Measurements from ENCODE around the gene SMC4. TPM values are rescaled to one million over a fixed set of nuclear protein-coding genes. Genes with fewer than 3 reads are reported as not detected.

SMC4 gene
- total and polyA plus RNA-seq, 2 of the 13 experiments (the other 11 are each of a cell fraction or from before 2014, with no cell fraction given) = 19.2 to 74.3 TPM

DNA sequence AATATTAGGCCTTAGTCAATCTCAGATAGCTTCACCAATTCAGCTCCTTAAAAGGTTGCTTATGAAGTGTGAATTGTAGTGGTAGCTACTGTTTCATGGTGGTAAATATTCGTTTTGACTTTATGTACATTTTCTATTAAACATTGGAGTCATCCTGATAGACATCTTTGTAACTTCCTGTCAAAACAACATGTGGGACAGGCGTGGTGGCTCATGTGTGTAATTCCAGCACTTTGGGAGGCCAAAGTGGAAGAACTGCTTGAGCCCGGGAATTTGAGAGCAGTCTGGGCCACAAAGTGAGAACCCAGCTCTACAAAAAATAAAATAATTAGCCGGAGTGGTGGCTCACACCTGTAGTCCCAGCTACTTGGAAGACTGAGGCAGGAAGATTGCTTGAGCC is 52.2 kb downstream of the SMC4 start:
- no peak for FAIRE-seq
- H3K4me3 ChIP-seq (replicated peaks in 1 of 3; ENCODE audit: insufficient read depth in 1 of 3, low read depth in 2 of 3, low read length in 3 of 3) = no peak overlapping the region
- in situ Hi-C loops (cut with HindIII; ENCODE audit: extremely low pct_ligation_motif_present, low pct_unique_long_range_greater_than_20kb) (no loop called here), intact Hi-C loops (cut with micrococcal nuclease; ENCODE audit: unreplicated experiment) (no loop called here)
- no peaks in the 10 kb centered on the region; a peak in 2 of 5 replicates for H3K27me3 ChIP-seq (ENCODE audit: control insufficient read depth in 1 of 2, insufficient read depth in 2 of 2, low read length in 2 of 2)
- H3K9ac ChIP-seq (ENCODE audit: insufficient read depth, low read depth, low read length) = no peak overlapping the region
- WGBS (ENCODE audit: low lambda C conversion rate) = 49% methylated on average over 4 of the region's 4 CpGs
- H2AFZ ChIP-seq (ENCODE audit: low read length) = no peak overlapping the region
- BruUV-seq (replicated peaks) = no TSS peak
- DNase-seq (ENCODE audit: low spot score) = no peak
- H4K20me1 ChIP-seq (ENCODE audit: insufficient read depth, low read length) = no peaks in the 10 kb centered on the region
- H3K9me3 ChIP-seq (ENCODE audit: low read length) = no peaks in the 10 kb centered on the region
- ChIA-PET CTCF (ENCODE audit: low intra/inter-chr PET ratio, low total read pairs) (no interaction called here), POLR2A (no interaction called here)
- ATAC-seq = no peak
- 0 out of 2 replicates have a peak, but pooled peaks cover 11% of the 10 kb centered on the region for H3K4me1 ChIP-seq (ENCODE audit: insufficient read depth, low read length)
- no peaks in the 10 kb centered on the region for H3K79me2 ChIP-seq (ENCODE audit: insufficient read depth, low read length)
- no peak overlapping the region for H3K4me2 ChIP-seq (ENCODE audit: low read depth, low read length)
- H3K36me3 ChIP-seq (replicated peaks in 1 of 2; ENCODE audit: control insufficient read depth in 1 of 2, insufficient read depth in 2 of 2, low read length in 2 of 2) = no peaks in the 10 kb centered on the region
- H3K27ac ChIP-seq (ENCODE audit: extremely low read length, insufficient read depth, low read length) = no peak overlapping the region
- TF ChIP-seq, protein P1, sequence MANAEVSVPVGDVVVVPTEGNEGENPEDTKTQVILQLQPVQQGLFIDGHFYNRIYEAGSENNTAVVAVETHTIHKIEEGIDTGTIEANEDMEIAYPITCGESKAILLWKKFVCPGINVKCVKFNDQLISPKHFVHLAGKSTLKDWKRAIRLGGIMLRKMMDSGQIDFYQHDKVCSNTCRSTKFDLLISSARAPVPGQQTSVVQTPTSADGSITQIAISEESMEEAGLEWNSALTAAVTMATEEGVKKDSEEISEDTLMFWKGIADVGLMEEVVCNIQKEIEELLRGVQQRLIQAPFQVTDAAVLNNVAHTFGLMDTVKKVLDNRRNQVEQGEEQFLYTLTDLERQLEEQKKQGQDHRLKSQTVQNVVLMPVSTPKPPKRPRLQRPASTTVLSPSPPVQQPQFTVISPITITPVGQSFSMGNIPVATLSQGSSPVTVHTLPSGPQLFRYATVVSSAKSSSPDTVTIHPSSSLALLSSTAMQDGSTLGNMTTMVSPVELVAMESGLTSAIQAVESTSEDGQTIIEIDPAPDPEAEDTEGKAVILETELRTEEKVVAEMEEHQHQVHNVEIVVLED (CRISPR knock-in tag; IDR thresholded peaks at IDR 0.05; ENCODE audit: borderline replicate concordance) = no peak
- TF ChIP-seq ZNF670 (CRISPR knock-in tag; IDR thresholded peaks at IDR 0.05; ENCODE audit: borderline replicate concordance) = no peak
- TF ChIP-seq KLF15 (CRISPR knock-in tag; IDR thresholded peaks at IDR 0.05; ENCODE audit: borderline replicate concordance) = no peak
- TF ChIP-seq, protein P2, sequence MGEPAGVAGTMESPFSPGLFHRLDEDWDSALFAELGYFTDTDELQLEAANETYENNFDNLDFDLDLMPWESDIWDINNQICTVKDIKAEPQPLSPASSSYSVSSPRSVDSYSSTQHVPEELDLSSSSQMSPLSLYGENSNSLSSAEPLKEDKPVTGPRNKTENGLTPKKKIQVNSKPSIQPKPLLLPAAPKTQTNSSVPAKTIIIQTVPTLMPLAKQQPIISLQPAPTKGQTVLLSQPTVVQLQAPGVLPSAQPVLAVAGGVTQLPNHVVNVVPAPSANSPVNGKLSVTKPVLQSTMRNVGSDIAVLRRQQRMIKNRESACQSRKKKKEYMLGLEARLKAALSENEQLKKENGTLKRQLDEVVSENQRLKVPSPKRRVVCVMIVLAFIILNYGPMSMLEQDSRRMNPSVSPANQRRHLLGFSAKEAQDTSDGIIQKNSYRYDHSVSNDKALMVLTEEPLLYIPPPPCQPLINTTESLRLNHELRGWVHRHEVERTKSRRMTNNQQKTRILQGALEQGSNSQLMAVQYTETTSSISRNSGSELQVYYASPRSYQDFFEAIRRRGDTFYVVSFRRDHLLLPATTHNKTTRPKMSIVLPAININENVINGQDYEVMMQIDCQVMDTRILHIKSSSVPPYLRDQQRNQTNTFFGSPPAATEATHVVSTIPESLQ (CRISPR knock-in tag; conservative IDR thresholded peaks at IDR 0.05) = no peak
- TF ChIP-seq ELF4 (CRISPR knock-in tag; IDR thresholded peaks at IDR 0.05; ENCODE audit: borderline replicate concordance) = no peak
- TF ChIP-seq MZF1 (CRISPR knock-in tag; IDR thresholded peaks at IDR 0.05; ENCODE audit: borderline replicate concordance) = no peak
- TF ChIP-seq RBFOX2 (IDR thresholded peaks at IDR 0.05; ENCODE audit: low read depth, low read length) = no peak
- TF ChIP-seq, protein P3, sequence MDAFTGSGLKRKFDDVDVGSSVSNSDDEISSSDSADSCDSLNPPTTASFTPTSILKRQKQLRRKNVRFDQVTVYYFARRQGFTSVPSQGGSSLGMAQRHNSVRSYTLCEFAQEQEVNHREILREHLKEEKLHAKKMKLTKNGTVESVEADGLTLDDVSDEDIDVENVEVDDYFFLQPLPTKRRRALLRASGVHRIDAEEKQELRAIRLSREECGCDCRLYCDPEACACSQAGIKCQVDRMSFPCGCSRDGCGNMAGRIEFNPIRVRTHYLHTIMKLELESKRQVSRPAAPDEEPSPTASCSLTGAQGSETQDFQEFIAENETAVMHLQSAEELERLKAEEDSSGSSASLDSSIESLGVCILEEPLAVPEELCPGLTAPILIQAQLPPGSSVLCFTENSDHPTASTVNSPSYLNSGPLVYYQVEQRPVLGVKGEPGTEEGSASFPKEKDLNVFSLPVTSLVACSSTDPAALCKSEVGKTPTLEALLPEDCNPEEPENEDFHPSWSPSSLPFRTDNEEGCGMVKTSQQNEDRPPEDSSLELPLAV (CRISPR knock-in tag; conservative IDR thresholded peaks at IDR 0.05; ENCODE audit: low read depth) = no peak
- no peak for TF ChIP-seq ZNF841 (CRISPR knock-in tag; IDR thresholded peaks at IDR 0.05; ENCODE audit: borderline replicate concordance)
- TF ChIP-seq, protein P4, sequence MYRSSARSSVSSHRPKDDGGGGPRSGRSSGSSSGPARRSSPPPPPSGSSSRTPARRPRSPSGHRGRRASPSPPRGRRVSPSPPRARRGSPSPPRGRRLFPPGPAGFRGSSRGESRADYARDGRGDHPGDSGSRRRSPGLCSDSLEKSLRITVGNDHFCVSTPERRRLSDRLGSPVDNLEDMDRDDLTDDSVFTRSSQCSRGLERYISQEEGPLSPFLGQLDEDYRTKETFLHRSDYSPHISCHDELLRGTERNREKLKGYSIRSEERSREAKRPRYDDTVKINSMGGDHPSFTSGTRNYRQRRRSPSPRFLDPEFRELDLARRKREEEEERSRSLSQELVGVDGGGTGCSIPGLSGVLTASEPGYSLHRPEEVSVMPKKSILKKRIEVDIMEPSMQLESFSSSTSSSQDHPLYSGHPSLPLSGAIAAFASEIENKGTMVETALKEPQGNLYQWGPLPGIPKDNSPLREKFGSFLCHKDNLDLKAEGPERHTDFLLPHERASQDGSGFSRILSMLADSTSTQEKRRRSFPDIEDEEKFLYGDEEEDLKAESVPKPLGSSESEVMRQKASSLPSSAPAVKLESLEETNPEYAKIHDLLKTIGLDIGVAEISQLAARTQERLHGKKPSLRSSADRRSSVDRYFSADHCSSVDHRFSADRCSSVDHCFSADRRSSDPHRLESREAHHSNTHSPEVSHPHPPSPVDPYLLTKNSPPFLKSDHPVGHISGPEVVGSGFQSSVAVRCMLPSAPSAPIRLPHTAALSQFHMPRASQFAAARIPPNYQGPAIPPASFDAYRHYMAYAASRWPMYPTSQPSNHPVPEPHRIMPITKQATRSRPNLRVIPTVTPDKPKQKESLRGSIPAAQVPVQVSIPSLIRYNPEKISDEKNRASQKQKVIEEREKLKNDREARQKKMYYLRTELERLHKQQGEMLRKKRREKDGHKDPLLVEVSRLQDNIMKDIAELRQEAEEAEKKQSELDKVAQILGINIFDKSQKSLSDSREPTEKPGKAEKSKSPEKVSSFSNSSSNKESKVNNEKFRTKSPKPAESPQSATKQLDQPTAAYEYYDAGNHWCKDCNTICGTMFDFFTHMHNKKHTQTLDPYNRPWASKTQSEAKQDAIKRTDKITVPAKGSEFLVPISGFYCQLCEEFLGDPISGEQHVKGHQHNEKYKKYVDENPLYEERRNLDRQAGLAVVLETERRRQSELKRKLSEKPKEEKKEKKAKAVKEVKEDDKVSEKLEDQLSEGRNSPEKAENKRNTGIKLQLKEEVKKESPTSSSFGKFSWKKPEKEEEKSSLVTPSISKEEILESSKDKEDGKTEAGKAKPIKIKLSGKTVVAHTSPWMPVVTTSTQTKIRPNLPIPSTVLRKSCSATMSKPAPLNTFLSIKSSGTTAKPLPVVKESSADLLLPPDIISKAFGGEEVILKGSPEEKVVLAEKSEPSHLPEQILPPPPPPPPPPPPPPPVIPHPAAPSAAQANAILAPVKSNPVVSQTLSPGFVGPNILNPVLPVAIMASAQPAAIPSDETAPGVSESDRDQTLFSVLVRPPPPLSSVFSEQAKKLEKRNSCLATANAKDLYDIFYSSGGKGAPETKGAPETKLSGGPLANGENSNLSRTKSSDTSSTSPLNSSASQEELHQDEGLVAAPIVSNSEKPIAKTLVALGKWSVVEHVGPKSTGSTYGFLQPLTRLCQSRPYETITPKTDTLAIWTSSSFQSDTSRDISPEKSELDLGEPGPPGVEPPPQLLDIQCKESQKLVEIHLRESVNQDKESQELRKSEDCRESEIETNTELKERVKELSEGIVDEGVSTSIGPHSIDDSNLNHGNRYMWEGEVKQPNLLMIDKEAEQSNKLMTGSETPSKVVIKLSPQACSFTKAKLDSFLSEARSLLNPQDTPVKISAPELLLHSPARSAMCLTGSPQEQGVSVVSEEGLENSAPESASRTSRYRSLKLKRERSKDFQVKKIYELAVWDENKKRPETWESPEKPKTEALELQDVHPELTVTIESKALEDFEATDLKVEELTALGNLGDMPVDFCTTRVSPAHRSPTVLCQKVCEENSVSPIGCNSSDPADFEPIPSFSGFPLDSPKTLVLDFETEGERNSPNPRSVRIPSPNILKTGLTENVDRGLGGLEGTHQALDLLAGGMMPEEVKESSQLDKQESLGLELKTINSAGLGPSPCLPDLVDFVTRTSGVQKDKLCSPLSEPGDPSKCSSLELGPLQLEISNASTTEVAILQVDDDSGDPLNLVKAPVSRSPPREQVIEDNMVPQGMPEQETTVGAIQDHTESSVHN (CRISPR knock-in tag; IDR thresholded peaks at IDR 0.05) = no peak
- TF ChIP-seq U2AF1 (optimal IDR thresholded peaks at IDR 0.05; ENCODE audit: low read depth, low read length) = no peak
